ENCODE data around the gene POU4F1.

The POU4F1 gene

DNA sequence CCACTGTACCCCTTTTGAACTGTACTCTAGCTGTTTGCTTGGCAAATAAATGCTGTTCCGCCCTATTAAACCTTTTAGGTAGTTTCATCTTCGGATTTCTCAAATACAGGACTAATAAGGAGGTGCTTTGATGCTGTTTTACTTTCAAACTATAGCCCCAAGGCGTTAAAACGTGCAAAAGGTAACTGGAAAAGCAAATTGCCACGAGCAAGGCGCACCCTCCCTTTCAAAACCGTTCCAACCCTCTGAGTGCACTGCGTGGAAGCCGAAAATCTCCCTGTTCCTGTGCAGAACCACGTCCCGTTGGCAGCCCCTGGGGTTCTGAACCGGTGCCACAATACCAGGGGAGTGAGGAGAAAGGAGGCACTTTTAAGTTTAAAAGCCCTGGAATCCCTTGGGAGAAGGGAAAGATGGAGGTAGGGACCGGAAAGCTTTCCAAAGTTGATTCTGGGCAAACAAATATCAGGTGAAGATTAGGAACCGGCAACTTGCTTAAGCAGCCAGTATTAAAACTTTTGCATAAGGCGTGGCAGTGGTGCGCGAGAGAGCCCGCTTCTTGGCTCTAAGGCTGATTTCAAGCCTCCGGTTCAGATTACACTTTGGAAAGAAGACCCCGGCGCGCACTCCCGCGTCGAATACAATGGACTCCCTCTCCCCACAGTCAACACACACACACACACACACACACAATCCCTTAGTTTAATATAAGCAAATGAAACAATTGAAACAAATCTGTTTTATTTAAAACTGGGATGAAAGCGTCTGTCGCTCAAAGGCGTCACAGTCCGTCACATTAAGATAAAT, 9.5 kb downstream of the POU4F1 start:
- in situ Hi-C loops (cut with MboI; ENCODE audit: low sequenced_read_pairs): no loop called here

DNA sequence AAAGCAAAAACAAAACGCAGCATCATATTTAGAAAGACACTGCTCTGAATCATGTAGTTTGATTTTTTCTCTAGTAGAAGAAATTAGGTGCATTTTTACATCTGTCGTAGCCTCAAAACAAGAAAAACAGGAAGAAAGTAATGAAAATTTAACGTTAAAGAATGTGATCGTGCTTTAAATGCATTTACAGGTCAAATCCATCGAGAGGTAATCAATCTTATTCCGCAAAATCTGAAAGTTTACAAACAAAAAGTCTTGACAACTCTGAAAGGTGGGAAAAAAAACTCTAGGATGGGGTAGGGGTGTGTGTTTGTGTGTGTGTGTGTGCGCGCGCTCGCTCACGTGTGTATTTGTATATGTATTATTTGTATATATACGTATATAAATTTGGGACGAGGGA, 10.2 kb downstream of the POU4F1 start:
- in situ Hi-C loops (cut with MboI; ENCODE audit: low sequenced_read_pairs): no loop called here

DNA sequence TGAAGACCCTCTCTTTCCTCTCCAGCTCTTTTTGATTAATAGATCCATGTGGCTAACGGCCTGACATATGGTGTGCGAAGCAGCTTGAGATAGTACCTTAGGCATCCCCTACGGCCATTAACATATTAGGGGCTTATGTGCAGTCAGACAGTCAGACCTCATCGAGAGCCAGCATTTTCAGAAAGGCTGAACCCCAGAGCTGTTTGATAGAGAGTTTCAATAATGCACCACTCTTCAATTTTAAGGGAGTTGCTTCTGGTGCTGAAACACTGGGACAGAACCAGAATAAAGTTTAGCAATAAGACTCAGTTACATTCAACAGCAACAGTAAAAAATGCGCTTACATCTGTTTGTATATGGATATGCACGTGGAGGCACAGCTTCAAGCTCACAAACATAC, 10.8 kb downstream of the POU4F1 start:
- in situ Hi-C loops (cut with MboI; ENCODE audit: low sequenced_read_pairs): no loop called here

DNA sequence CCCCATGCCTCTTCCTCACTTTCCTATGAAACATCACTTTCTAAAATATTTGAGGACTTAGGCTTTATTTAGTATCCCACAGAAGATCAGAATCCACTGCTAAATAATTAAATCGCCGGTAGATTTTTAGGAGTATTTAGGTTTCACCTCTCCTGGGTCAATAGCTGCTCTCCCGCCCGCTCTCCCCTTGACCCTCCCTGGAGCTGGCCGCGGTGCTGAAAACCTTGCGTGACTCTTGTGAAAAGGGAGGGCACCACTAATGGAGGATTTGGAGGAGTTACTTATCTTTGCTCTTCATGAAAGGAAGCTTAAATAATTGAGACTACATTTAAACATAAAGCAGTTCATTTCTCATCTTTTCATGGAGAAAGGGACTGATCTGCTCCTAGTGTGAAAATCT, 14.1 kb downstream of the POU4F1 start:
- in situ Hi-C loops (cut with MboI; ENCODE audit: low sequenced_read_pairs): no loop called here

DNA sequence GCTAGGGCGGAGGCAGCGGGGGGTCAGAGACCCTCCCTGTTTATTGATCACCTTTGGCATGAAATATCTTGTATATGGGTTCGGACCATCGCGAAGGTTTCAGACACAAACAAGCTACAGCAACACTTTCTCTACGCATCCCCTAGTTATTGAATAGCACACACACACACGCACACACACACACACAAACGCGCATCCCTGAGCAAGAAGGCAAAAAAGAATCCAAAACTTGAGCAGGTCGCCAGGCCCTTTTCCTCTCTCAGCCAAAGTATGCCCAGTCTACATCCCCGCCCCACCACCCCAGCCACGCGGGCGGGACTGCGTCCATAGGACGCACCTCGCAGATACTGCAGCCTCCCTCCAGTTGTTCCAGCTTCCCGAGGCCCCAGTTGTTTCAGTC, 16.0 kb downstream of the POU4F1 start:
- in situ Hi-C loops (cut with MboI; ENCODE audit: low sequenced_read_pairs): no loop called here

DNA sequence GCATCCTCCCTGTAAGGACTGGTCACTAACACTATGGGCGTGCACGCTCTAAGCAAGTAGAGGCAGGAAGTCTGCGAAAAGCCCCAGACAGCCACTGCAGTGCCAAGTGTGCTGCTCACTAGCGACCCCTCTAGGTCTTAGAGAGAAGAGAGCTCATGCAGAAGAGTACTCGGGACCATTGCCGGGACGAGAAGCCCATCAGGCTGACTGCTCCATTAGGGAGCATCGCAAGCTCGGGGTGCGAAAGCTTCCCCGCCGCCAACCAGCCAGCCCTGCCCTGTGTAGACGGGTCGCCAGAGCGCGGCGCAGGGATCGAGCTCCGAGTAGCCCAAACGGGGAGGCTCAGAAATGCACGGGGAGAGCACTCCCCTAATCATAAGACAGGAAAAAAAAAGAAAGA, 16.6 kb downstream of the POU4F1 start:
- in situ Hi-C loops (cut with MboI; ENCODE audit: low sequenced_read_pairs): no loop called here

DNA sequence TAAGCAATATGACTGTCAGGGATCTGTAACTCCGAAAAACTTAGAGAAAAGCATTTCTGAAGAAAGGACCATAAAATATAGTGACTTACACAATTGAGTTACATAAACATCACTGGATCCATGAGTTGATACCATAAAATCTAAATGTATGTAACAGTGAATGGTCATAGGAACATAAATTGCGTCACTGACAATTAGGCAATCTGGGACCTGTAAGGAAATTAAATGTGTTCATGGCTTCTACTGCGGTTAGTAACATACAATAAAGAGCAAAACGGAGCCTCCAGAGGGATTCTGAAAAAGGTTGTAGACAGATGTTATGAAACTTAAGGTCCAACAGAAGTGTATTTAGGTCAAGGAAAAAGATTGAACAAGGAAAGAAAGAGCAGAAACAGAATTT, 27.1 kb downstream of the POU4F1 start:
- in situ Hi-C loops (cut with MboI; ENCODE audit: low sequenced_read_pairs): no loop called here

DNA sequence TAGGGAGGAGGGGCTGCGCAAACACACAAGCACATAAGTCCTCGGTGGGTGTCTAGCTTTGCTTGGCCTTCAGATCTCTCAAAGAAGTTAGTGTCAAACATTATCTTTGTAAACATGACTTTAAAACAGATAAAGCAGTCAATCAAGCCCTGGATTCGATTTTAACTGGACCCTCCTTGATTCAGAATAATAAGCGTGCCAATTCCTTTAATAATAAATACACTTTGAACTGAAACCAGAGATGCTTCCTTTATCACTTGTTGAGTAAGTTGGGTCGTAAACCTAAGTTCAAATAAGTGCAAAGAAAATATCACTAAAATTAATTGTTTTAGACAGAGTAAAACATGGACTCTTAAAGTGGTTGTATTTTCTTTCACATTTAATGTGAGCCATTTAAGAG, 30.9 kb downstream of the POU4F1 start:
- in situ Hi-C loops (cut with MboI; ENCODE audit: low sequenced_read_pairs): no loop called here

DNA sequence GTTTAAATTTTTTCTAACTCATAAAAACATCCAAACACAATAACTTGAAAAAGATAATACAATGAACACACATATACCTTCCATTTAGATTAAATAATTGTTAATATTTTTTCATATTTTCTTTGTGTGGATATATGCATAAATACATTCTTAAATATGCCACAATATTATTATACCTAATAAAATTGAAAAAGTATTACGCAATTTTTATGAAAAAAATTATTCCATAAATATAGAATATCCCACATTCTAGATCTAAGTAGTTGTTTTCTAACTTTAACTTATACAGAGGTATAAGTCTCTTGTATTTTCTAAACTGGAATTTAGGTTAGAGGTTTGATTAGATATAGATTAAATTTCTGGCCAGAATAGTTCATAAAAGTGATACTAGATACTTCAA, 34.3 kb downstream of the POU4F1 start:
- in situ Hi-C loops (cut with MboI; ENCODE audit: low sequenced_read_pairs): no loop called here

DNA sequence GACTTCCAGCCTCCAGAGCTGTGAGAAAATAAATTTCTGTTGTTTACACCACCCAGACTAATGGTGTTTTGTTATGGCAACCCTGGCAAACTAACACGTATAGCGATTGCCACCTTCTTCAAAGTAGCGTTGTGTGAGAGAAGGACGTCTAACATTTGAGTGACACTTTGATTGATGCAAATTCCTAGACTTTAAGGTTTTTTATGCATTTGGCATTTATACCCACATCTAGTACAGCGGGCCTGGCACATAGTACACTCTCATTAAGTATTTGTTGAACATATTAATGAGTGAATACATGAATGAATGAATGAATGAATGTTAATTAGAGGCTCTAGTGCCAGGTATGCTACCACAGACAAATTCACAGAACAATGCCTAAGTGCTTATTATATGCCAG, 36.7 kb downstream of the POU4F1 start:
- in situ Hi-C loops (cut with MboI; ENCODE audit: low sequenced_read_pairs): no loop called here

DNA sequence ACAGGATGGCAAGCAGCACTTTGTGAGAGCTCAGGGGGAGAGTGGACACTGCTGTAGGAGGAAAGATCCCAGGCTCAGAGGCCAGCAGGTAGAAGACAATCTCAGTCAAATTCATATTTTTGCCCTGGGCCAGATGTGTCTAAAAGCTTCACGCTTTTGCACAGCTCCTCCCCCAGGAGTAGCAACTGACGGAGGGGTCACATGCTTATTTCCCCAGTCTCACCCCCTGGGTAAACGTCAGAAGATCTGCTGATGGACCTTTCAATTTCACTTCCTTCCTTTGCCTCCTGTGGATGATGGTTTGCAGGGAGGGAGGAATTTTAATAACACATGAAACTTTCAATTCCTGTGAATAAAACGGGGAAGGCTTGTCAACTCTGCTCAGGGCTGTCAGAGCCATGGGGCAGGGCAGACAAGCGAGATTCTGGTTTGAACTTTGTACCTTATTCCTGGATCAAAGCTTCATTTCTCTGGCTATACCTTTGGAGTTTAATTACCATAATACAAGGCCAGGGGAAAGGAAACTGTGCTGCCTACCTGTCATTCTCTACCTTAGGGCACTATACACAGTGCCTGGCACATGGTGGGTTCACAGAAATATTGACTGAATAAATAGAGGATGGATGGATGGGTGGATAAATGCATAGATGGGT, 41.0 kb downstream of the POU4F1 start:
- in situ Hi-C loops (cut with MboI; ENCODE audit: low sequenced_read_pairs): no loop called here
